Stimulated activated CD4-positive, alpha-beta T cell treated with anti-CD3 and anti-CD28 coated beads, Interleukin-12 subunit alpha, Interleukin-12 subunit beta, amount 100 ng/mL, for 48 hours (primary cell): ENCODE measurements around the gene PIN4.
"Not testable (repeated sequence)": the region's sequence is repeated elsewhere in the genome, so short reads cannot be mapped to it uniquely, and the experiment has no call there.

ENCODE experiments used
- DNase-seq, 3 donors: peaks; one replicate each; pipeline ENCODE4 v3.0.0-alpha.2; 2020; ENCODE audit warnings: low read depth in 2 of 3, low spot score in 1 of 3

PIN4 gene

DNA sequence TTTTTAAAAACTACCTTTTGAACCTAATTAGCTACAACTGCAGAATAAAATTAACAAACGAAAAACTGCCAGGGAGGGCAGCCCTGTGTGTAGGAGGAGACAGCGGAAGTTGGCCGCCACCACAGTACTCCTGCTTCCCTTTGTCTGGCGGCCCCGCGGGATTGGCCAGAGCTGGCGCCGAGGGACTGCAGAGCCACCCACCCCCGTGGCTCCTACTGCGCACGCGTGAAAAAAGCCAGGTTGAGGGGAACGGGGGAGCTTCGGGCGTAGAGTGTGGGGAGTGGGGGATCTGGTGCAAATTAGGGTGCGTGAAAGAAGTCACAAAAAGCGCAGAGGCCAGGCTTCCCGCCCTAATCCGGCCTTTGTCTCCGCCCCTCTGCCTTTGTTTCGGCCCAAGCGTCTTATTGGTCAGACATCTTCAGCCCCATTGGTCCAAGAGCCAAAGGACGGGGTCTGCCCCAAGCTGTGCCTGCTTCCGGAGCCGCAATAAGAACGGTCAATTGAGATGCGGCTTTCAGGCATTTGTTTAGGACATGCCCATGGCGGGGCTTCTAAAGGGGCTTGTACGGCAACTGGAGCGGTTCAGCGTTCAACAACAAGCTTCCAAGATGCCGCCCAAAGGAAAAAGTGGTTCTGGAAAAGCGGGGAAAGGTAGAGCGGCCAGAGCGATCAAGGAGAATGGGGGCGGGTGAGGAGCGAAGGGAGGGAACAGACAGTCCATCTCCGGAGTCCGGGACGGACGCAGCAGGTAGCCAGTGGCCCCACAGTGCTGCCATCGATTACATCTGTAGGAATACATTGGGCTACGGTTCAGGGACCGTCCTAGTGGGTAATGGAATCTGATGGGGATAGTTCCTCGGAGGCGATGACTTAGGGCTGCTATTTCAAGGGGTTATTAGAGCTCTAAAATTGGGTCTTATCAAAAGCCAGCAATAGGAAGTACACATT lies at the start of gene PIN4:
TSS of gene PIN4 (plus strand) at position 580 of the 948 bp plus-strand sequence. CDS start at position 609, 29 bp downstream.
- peak; percentile 72 to 79 (median 77) for DNase-seq

GRCh38 chrX:72132456-72132855 lies 49.1 kb upstream of the PIN4 start:
- DNase-seq: no peak

- no peak for DNase-seq
Observed at GRCh38 chrX:72133851-72134546, 47.6 kb upstream of the PIN4 start.

- DNase-seq: no peak
Observed at GRCh38 chrX:72137846-72138495, 43.6 kb upstream of the PIN4 start.

- DNase-seq: no peak
Observed at GRCh38 chrX:72139538-72139937, 42.0 kb upstream of the PIN4 start.

DNA sequence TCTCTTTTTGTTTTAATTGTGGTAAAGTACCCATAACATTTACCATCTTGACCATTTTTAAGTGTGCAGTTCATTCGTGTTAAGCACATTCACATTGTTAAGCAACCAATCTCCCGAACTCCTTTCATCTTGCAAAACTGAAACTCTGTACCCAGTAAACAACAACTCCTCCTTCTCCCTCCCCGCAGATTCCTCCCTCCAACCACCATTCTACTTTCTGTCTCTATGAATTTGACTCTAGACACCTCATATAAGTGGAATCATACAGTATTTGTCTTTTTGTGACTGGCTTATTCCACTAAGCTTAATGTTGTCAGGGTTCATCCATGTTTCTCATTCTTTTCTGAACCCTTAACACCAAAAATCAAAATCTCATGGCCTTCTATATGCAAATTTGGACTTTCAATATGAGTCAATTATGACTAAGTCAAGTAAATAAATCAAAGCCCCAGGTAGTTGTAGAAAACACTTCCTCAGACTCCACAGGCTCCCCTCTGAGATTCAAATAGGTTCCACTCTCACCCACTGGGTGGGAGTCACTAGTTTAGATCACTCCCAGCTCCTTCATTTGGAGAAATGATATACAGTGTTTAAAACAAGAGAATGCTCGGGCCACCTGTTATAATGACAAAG lies 40.1 kb upstream of the PIN4 start:
- no peak for DNase-seq

- no peak for DNase-seq
Observed at GRCh38 chrX:72142094-72142793, 39.3 kb upstream of the PIN4 start.

- DNase-seq: no peak
Observed at GRCh38 chrX:72142794-72143608, 38.6 kb upstream of the PIN4 start.

DNA sequence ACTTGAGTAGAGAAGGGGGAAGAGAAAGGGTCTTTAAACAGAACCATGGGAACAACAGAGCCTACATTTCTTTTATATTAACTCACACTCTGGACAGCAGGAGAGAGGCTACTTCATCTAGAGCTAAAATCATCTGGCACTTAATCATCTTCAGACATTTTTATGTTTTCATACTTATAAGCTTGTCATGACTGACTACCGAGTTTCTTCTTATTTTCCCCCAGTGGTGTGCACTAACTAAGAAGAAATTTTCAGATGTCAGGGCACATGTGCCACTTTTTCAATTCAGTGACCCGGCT lies 38.0 kb upstream of the PIN4 start:
- no peak for DNase-seq

GRCh38 chrX:72145181-72145580 lies 36.4 kb upstream of the PIN4 start:
- DNase-seq: no peak

DNA sequence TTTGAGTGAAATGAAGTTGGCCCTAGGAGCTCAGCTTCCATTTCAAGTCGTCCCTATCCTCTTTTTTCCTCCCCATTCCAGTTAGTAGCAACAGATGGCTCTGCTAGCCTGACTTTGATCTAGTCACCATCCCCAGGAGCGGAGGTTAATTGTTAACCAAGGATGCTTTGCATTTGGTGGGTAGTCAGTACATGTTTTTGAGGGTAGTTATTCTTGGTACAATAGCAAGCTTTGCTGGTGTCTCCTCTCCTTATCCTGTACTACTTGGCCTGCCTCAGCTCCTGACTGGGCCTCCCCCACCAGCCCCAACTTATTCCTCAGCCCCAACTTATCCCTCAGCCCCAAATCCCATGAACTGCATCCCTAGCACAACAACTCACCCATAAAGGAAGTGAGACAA lies 35.0 kb upstream of the PIN4 start:
- no peak for DNase-seq

DNA sequence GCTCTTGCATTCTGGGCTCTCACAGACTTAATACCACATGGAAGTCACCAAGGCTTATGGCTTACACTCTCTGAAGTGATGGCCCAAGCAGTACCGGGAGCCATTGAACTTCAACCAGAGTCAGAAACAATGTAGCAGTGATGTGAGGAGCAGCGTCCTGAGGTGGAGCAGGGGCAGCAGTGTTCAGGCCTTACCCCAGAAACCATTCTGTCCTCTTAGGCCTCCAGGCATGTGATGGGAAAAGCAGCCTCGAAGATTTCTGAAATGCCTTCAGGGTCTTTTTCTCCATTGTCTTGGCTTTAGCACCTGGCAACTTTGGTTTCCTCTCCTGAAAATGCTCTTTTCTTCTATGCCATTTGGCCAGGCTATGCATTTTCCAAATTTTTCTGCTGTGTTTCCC lies 22.8 kb upstream of the PIN4 start:
- DNase-seq: no peak

GRCh38 chrX:72159769-72160168 lies 21.8 kb upstream of the PIN4 start:
- DNase-seq: no peak

DNA sequence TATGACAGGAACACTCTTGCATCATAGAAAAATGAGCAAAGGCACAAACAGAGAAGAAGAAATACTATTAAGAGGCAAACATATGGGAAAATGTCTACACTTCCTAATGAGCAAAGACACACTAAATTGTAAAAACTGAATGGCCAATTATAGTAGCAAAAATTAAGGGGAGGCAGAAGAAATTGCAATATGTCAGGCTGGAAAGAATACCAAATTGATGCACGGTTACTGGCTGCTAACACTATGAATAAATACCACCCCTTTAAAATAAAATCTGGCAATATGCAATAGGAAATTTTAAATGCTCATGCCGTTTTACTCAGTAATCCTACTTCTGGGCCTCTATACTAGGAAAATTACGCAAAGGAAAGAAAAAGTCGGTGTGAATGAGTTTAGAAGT lies 16.0 kb upstream of the PIN4 start:
- no peak for DNase-seq

- no peak for DNase-seq
Observed at GRCh38 chrX:72169008-72169728, 12.4 kb upstream of the PIN4 start.

DNA sequence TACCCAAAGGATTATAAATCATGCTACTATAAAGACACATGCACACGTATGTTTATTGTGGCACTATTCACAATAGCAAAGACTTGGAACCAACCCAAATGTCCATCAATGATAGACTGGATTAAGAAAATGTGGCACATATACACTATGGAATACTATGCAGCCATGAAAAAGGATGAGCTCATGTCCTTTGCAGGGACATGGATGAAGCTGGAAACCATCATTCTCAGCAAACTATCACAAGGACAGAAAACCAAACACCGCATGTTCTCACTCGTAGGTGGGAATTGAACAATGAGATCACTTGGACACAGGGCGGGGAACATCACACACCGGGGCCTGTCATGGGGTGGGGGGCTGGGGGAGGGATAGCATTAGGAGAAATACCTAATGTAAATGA lies 5.3 kb upstream of the PIN4 start:
- DNase-seq: not testable (repeated sequence)

GRCh38 chrX:72176981-72177380 lies 4.6 kb upstream of the PIN4 start:
- no peak for DNase-seq

DNA sequence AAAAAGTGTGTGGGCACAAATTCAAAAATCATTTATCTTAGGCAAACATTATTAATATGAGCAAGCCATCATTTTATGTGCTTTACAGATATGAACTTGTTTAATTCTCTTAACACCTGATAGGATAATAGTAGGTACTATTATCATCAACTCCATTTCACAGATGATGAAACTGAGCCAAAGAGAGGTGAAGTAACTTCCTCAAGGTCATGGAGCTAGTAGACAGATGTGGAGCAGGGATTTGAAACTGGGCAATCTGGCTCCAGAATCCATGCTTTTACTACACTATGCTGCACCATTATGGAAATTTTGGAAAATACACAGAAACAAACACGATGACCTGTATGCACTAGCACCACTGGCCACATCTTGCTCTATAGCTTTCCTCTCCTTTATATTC lies 1.0 kb upstream of the PIN4 start:
- no peak for DNase-seq

DNA sequence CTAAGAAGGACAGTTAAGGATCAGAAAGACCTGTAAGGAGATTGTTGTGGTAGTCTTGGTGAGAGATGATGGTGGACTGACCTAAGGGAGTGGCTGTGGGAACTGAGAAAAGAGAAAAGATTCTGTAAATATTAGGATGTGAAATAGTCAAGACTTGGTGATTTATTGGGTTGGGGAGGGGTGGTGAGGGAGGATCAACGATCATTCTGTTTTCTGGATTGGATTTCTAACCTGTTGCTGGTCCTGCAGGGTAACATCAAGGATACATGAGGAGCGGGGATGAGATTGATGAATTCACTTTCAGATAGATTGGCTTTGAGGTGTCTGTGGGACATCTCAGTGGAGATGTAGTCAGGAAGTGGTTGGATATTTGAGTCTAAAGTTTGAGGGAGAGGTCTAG lies 1.4 kb downstream of the PIN4 start:
- no peak for DNase-seq
